ENCODE data around the gene TMIGD1. TPM values are rescaled to one million over a fixed set of nuclear protein-coding genes. Genes with fewer than 3 reads are reported as not detected.

The TMIGD1 gene
- total and polyA plus RNA-seq, 2 experiments from 2014 or later, result 2.5 to 3.2 TPM

DNA sequence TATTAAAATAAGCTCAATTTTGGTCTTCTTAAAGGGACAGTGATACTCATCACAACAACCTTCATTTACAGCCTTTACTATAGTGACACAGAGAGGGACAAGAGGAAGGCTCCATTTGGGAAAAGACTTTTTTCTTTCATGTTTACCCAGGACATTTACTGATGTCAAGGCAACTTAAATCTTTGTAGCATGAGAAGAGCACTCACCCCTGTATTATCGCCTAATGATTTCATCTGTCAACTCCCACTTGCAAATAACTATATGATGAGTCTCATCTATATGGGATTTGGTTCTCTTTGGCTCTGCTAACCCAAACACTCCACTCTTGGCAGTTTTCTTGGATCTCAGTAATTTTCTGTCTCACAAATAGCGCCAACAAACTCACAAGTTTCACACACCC, 66.2 kb downstream of the TMIGD1 start:
- Histone ChIP-seq H3K4me2 (no peak overlapping the region), H4K20me1 (ENCODE audit: insufficient read depth, poor library complexity, severe bottlenecking) (no peaks in the 10 kb centered on the region), H3K4me1 (ENCODE audit: insufficient read depth) (no peaks in the 10 kb centered on the region), H3K79me2 (no peaks in the 10 kb centered on the region), H3K36me3 (replicated peaks; ENCODE audit: insufficient read depth, low read depth) (no peaks in the 10 kb centered on the region), H3K27ac (no peak overlapping the region), H3K4me3 (no peak overlapping the region), H2AFZ (no peak overlapping the region), H3K9me2 (replicated peaks; ENCODE audit: insufficient read depth) (no peaks in the 10 kb centered on the region), H3K9me3 (ENCODE audit: low read depth) (no peaks in the 10 kb centered on the region), H3K27me3 (no peaks in the 10 kb centered on the region)
- TF ChIP-seq CTCF (IDR thresholded peaks at IDR 0.05; ENCODE audit: poor library complexity) (no peak), EZH2 (IDR thresholded peaks at IDR 0.05; ENCODE audit: borderline replicate concordance) (no peak), EZH2phosphoT487 (IDR thresholded peaks at IDR 0.05; ENCODE audit: low read depth, severe bottlenecking, unreplicated experiment) (no peak)
- DNase-seq (ENCODE audit: low spot score), result no peak
- WGBS (ENCODE audit: low lambda C conversion rate, missing lambda C conversion rate), result 97% methylated on average over 2 of the region's 2 CpGs

Small RNA genes lying within 50 kb of the gene (small RNA-seq; reads per million reads assigned to genes)
- not detected for gene RF00019
- gene RNU6-1267P, result not detected
- not detected for gene RNU6-990P

Other genes with a start within 250 kb of the TMIGD1 start
- gene NSRP1, start 217.2 kb downstream of the TMIGD1 start, total RNA-seq, result 7.8 and 8.6 TPM in 2 replicates
- 36.1 and 39.2 TPM in 2 replicates for gene NSRP1, start 217.2 kb downstream of the TMIGD1 start, polyA plus RNA-seq
- 2.0 and 3.8 TPM in 2 replicates for gene SLC6A4, start 98.4 kb downstream of the TMIGD1 start, total RNA-seq
- gene SLC6A4, start 98.4 kb downstream of the TMIGD1 start, polyA plus RNA-seq, result 2.6 and 6.0 TPM in 2 replicates
- gene BLMH, start 42.1 kb downstream of the TMIGD1 start, total RNA-seq, result 28.2 and 29.0 TPM in 2 replicates
- 21.3 and 26.0 TPM in 2 replicates for gene BLMH, start 42.1 kb downstream of the TMIGD1 start, polyA plus RNA-seq
- gene CPD, start 44.9 kb upstream of the TMIGD1 start, total RNA-seq, result 80.6 and 87.3 TPM in 2 replicates
- gene CPD, start 44.9 kb upstream of the TMIGD1 start, polyA plus RNA-seq, result 20.7 and 22.2 TPM in 2 replicates
- gene GOSR1, start 143.4 kb upstream of the TMIGD1 start, total RNA-seq, result 28.7 and 29.7 TPM in 2 replicates
- 52.1 and 54.1 TPM in 2 replicates for gene GOSR1, start 143.4 kb upstream of the TMIGD1 start, polyA plus RNA-seq

All from hepatocyte (in vitro differentiated cells).